GOT3 (cell line): Measurements from ENCODE around the gene ERC2.

Experiments used
- DNase-seq: peaks from one replicate; lab custom pipeline; 2025; ENCODE audit warnings: mixed read lengths; lab: John Stamatoyannopoulos, UW

The ERC2 gene

GRCh38 chr3:56424885-56425284, 43.4 kb downstream of the ERC2 start:
- DNase-seq: no peak

GRCh38 chr3:56424336-56424735, 43.9 kb downstream of the ERC2 start:
- DNase-seq: no peak

GRCh38 chr3:56423661-56424099, 44.6 kb downstream of the ERC2 start:
- DNase-seq: no peak

- DNase-seq: no peak
Measured at GRCh38 chr3:56422316-56422715, 46.0 kb downstream of the ERC2 start.

- DNase-seq: no peak
Measured at GRCh38 chr3:56421205-56421604, 47.1 kb downstream of the ERC2 start.

GRCh38 chr3:56415652-56416051, 52.6 kb downstream of the ERC2 start:
- DNase-seq: no peak

GRCh38 chr3:56413911-56414310, 54.4 kb downstream of the ERC2 start:
- no peak for DNase-seq

GRCh38 chr3:56411166-56411565, 57.1 kb downstream of the ERC2 start:
- no peak for DNase-seq

GRCh38 chr3:56410576-56410975, 57.7 kb downstream of the ERC2 start:
- no peak for DNase-seq

- DNase-seq: no peak
Measured at GRCh38 chr3:56409790-56410189, 58.5 kb downstream of the ERC2 start.

- no peak for DNase-seq
Measured at GRCh38 chr3:56408761-56409196, 59.5 kb downstream of the ERC2 start.

- no peak for DNase-seq
Measured at GRCh38 chr3:56406826-56407515, 61.3 kb downstream of the ERC2 start.

GRCh38 chr3:56404884-56405283, 63.4 kb downstream of the ERC2 start:
- DNase-seq: no peak

- DNase-seq: no peak
Measured at GRCh38 chr3:56398659-56399058, 69.6 kb downstream of the ERC2 start.

- no peak for DNase-seq
Measured at GRCh38 chr3:56397798-56398197, 70.5 kb downstream of the ERC2 start.

GRCh38 chr3:56389183-56389830, 79.0 kb downstream of the ERC2 start:
- DNase-seq: no peak

GRCh38 chr3:56383092-56383491, 85.2 kb downstream of the ERC2 start:
- DNase-seq: no peak

- DNase-seq: no peak
Measured at GRCh38 chr3:56379723-56380287, 88.5 kb downstream of the ERC2 start.

- DNase-seq: no peak
Measured at GRCh38 chr3:56375654-56376053, 92.6 kb downstream of the ERC2 start.

GRCh38 chr3:56373386-56373785, 94.9 kb downstream of the ERC2 start:
- no peak for DNase-seq

GRCh38 chr3:56370991-56371775, 97.1 kb downstream of the ERC2 start:
- no peak for DNase-seq

GRCh38 chr3:56369914-56370313, 98.4 kb downstream of the ERC2 start:
- DNase-seq: no peak

GRCh38 chr3:56368846-56369245, 99.4 kb downstream of the ERC2 start:
- DNase-seq: no peak
